ENCODE data around the gene CLEC16A.

DNA sequence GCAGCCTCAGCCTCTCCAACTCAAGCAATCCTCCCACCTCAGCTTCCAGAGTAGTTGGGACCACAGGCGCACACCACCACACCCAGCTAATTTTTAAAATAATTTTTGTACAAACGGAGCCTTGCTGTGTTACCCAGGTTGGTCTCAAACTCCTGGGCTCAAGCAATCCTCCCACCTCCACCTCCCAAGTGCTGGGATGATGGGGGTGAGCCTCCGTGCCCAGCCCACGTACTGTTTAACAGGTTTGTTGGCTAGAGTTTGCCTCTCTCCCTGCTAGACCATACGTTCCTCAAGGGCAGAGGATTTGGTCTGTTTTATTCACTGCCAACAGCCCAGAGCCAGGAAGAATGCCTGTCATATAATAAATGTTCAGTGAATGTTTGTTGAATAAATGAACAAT, 285.1 kb downstream of the CLEC16A start:
- TF ChIP-seq, protein P1, sequence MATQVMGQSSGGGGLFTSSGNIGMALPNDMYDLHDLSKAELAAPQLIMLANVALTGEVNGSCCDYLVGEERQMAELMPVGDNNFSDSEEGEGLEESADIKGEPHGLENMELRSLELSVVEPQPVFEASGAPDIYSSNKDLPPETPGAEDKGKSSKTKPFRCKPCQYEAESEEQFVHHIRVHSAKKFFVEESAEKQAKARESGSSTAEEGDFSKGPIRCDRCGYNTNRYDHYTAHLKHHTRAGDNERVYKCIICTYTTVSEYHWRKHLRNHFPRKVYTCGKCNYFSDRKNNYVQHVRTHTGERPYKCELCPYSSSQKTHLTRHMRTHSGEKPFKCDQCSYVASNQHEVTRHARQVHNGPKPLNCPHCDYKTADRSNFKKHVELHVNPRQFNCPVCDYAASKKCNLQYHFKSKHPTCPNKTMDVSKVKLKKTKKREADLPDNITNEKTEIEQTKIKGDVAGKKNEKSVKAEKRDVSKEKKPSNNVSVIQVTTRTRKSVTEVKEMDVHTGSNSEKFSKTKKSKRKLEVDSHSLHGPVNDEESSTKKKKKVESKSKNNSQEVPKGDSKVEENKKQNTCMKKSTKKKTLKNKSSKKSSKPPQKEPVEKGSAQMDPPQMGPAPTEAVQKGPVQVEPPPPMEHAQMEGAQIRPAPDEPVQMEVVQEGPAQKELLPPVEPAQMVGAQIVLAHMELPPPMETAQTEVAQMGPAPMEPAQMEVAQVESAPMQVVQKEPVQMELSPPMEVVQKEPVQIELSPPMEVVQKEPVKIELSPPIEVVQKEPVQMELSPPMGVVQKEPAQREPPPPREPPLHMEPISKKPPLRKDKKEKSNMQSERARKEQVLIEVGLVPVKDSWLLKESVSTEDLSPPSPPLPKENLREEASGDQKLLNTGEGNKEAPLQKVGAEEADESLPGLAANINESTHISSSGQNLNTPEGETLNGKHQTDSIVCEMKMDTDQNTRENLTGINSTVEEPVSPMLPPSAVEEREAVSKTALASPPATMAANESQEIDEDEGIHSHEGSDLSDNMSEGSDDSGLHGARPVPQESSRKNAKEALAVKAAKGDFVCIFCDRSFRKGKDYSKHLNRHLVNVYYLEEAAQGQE (IDR thresholded peaks at IDR 0.05; ENCODE audit: borderline replicate concordance), result no peak
- TF ChIP-seq, protein P1 (CRISPR knock-in tag; IDR thresholded peaks at IDR 0.05; ENCODE audit: low read depth), result no peak
- TF ChIP-seq MEF2A (IDR thresholded peaks at IDR 0.05; ENCODE audit: control insufficient read depth, low read depth, low read length) (no peak), PPARD (CRISPR knock-in tag; IDR thresholded peaks at IDR 0.05) (no peak), NR2C2 (CRISPR knock-in tag; IDR thresholded peaks at IDR 0.05) (no peak), NR2C2 (tag; IDR thresholded peaks at IDR 0.05) (no peak), ZNF232 (CRISPR knock-in tag; IDR thresholded peaks at IDR 0.05) (no peak), ZZZ3 (IDR thresholded peaks at IDR 0.05) (no peak), NCOA1 (IDR thresholded peaks at IDR 0.05; ENCODE audit: low read depth) (no peak)
- TF ChIP-seq, protein P2, sequence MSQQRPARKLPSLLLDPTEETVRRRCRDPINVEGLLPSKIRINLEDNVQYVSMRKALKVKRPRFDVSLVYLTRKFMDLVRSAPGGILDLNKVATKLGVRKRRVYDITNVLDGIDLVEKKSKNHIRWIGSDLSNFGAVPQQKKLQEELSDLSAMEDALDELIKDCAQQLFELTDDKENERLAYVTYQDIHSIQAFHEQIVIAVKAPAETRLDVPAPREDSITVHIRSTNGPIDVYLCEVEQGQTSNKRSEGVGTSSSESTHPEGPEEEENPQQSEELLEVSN (IDR thresholded peaks at IDR 0.05; ENCODE audit: borderline replicate concordance in 1 of 2, extremely low read depth in 1 of 2, insufficient read depth in 1 of 2, insufficient read length in 1 of 2, low read depth in 1 of 2, low read length in 1 of 2, poor library complexity in 1 of 2, severe bottlenecking in 1 of 2), result no peak
- TF ChIP-seq, protein P3, sequence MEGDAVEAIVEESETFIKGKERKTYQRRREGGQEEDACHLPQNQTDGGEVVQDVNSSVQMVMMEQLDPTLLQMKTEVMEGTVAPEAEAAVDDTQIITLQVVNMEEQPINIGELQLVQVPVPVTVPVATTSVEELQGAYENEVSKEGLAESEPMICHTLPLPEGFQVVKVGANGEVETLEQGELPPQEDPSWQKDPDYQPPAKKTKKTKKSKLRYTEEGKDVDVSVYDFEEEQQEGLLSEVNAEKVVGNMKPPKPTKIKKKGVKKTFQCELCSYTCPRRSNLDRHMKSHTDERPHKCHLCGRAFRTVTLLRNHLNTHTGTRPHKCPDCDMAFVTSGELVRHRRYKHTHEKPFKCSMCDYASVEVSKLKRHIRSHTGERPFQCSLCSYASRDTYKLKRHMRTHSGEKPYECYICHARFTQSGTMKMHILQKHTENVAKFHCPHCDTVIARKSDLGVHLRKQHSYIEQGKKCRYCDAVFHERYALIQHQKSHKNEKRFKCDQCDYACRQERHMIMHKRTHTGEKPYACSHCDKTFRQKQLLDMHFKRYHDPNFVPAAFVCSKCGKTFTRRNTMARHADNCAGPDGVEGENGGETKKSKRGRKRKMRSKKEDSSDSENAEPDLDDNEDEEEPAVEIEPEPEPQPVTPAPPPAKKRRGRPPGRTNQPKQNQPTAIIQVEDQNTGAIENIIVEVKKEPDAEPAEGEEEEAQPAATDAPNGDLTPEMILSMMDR (IDR thresholded peaks at IDR 0.05 in 2 of 3, conservative IDR thresholded peaks at IDR 0.05 in 1 of 3; ENCODE audit: insufficient read depth in 2 of 3, low read depth in 1 of 3, low read length in 3 of 3), result no peak
- TF ChIP-seq, protein P4, sequence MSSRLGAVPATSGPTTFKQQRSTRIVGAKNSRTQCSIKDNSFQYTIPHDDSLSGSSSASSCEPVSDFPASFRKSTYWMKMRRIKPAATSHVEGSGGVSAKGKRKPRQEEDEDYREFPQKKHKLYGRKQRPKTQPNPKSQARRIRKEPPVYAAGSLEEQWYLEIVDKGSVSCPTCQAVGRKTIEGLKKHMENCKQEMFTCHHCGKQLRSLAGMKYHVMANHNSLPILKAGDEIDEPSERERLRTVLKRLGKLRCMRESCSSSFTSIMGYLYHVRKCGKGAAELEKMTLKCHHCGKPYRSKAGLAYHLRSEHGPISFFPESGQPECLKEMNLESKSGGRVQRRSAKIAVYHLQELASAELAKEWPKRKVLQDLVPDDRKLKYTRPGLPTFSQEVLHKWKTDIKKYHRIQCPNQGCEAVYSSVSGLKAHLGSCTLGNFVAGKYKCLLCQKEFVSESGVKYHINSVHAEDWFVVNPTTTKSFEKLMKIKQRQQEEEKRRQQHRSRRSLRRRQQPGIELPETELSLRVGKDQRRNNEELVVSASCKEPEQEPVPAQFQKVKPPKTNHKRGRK (tag; IDR thresholded peaks at IDR 0.05), result no peak

Measured in K562 (cell line).